MCF 10A (cell line): ENCODE data around the gene BLTP2. TPM values are rescaled to one million over a fixed set of nuclear protein-coding genes. Genes with fewer than 3 reads are reported as not detected.

Experiments used
- BruUV-seq: library from RNA; stranded (reverse); fragments of 400-500 nt; replicated peaks from 2 replicates; lab custom pipeline; 2021; lab: Mats Ljungman, UMichigan
- CTCF ChIA-PET: fragments of 300-600 bp; sonication (Branson Sonifier 250); formaldehyde crosslinking; extraction: SDS; loops from one replicate; lab custom pipeline; 2021; ENCODE audit warnings: antibody characterized with exemption, inconsistent platforms; lab: Yijun Ruan, JAX
- POLR2A ChIA-PET: fragments of 300-600, 350-650 bp; sonication (Branson Sonifier 250); formaldehyde crosslinking; extraction: SDS; loops from one replicate; lab custom pipeline; 2020; ENCODE audit warnings: antibody characterized with exemption, inconsistent platforms; lab: Yijun Ruan, JAX
- DNase-seq: peaks from one replicate; pipeline ENCODE4 v3.0.0-alpha.2; 2018; ENCODE audit not compliant: unreplicated experiment
- H3K27ac Mint-ChIP-seq: one replicate; pipeline ENCODE4 v1.8.0; 2022; ENCODE audit warnings: mild to moderate bottlenecking, low read depth, mixed read lengths; ENCODE audit not compliant: unreplicated experiment
- H3K27me3 Mint-ChIP-seq: one replicate; pipeline ENCODE4 v1.8.0; 2022; ENCODE audit warnings: mixed read lengths; ENCODE audit not compliant: insufficient read depth, unreplicated experiment
- H3K36me3 Mint-ChIP-seq: one replicate; pipeline ENCODE4 v1.8.0; 2022; ENCODE audit warnings: mild to moderate bottlenecking, moderate library complexity, mixed read lengths; ENCODE audit not compliant: insufficient read depth, unreplicated experiment
- H3K4me1 Mint-ChIP-seq: one replicate; pipeline ENCODE4 v1.8.0; 2022; ENCODE audit warnings: mixed read lengths; ENCODE audit not compliant: insufficient read depth, unreplicated experiment
- H3K4me3 Mint-ChIP-seq: one replicate; pipeline ENCODE4 v1.8.0; 2022; ENCODE audit warnings: mild to moderate bottlenecking, moderate library complexity, mixed read lengths; ENCODE audit not compliant: unreplicated experiment
- H3K9me3 Mint-ChIP-seq: one replicate; pipeline ENCODE4 v1.8.0; 2022; ENCODE audit warnings: mixed read lengths; ENCODE audit not compliant: unreplicated experiment
- intact Hi-C: fragments of 100-400 bp; cut with micrococcal nuclease; formaldehyde crosslinking; loops from 2 replicates; pipeline ENCODE4 v1.14.1; 2022
- total RNA-seq: library from RNA; stranded (reverse); gene quantifications from 2 replicates; pipeline ENCODE4 v1.2.3, GENCODE V29; 2022
- TF ChIP-seq, protein P1 (sequence below): fragments of 200-600 bp; IDR thresholded peaks from one replicate; pipeline ENCODE4 v1.8.0; 2022; ENCODE audit warnings: antibody characterized with exemption, mild to moderate bottlenecking; ENCODE audit not compliant: unreplicated experiment

BLTP2 gene
- total RNA-seq, 1 experiment from 2014 or later: 119 TPM

- TF ChIP-seq, protein P1, sequence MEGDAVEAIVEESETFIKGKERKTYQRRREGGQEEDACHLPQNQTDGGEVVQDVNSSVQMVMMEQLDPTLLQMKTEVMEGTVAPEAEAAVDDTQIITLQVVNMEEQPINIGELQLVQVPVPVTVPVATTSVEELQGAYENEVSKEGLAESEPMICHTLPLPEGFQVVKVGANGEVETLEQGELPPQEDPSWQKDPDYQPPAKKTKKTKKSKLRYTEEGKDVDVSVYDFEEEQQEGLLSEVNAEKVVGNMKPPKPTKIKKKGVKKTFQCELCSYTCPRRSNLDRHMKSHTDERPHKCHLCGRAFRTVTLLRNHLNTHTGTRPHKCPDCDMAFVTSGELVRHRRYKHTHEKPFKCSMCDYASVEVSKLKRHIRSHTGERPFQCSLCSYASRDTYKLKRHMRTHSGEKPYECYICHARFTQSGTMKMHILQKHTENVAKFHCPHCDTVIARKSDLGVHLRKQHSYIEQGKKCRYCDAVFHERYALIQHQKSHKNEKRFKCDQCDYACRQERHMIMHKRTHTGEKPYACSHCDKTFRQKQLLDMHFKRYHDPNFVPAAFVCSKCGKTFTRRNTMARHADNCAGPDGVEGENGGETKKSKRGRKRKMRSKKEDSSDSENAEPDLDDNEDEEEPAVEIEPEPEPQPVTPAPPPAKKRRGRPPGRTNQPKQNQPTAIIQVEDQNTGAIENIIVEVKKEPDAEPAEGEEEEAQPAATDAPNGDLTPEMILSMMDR: no peak
- Mint-ChIP-seq H3K27ac (no peak overlapping the region), H3K4me1 (no peaks in the 10 kb centered on the region), H3K36me3 (peaks cover 98% of the 10 kb centered on the region), H3K4me3 (no peak overlapping the region), H3K27me3 (no peaks in the 10 kb centered on the region), H3K9me3 (no peaks in the 10 kb centered on the region)
- POLR2A ChIA-PET: interaction anchor here (1.2 to 3.6 kb wide), 4 partner anchors 8 to 28 kb away, joined by 3 to 11 read pairs (median 4); partner anchors contain the start of genes SDF2 and SUPT6H
- no TSS peak for BruUV-seq
- CTCF ChIA-PET: interaction anchor here (0.6 to 1.8 kb wide), 2 partner anchors 8 to 431 kb away, joined by 3 to 6 read pairs; no protein-coding TSS in a partner anchor
- DNase-seq: no peak
- intact Hi-C loops: no loop called here
Observed at GRCh38 chr17:28682655-28683054, 37.7 kb upstream of the BLTP2 start.

DNA sequence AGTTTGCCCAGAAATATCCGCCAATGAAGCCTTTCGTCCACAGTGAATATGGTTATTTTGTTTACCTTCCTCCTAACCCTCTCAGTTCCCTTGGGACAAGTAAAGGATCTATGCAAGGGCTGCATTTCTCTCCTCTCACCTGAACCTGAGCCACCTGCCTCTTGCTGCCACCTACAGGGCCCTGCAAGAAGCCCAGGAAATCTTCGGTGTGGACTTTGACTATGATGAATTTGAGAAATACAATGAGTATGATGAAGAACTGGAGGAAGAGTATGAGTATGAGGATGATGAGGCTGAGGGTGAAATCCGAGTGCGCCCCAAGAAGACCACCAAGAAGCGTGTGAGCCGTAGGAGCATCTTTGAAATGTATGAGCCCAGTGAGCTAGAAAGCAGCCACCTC, 31.0 kb upstream of the BLTP2 start:
- no peak overlapping the region for H3K4me3 Mint-ChIP-seq
- H3K9me3 Mint-ChIP-seq: no peaks in the 10 kb centered on the region
- POLR2A ChIA-PET: interaction anchor here (1.2 to 3.9 kb wide), 2 partner anchors 8 to 14 kb away, joined by 4 to 28 read pairs; partner anchors contain the start of genes SDF2 and SUPT6H
- no peaks in the 10 kb centered on the region for H3K4me1 Mint-ChIP-seq
- intact Hi-C loops: loop anchor here (1.0 kb wide), 1 partner anchor 32 kb away; no protein-coding TSS in a partner anchor
- H3K27me3 Mint-ChIP-seq: no peaks in the 10 kb centered on the region
- no peak overlapping the region for H3K27ac Mint-ChIP-seq
- TF ChIP-seq, protein P1: no peak
- peaks cover 98% of the 10 kb centered on the region for H3K36me3 Mint-ChIP-seq
- CTCF ChIA-PET: interaction anchor here (0.6 to 2.9 kb wide), 11 partner anchors 11 to 441 kb away, joined by 3 to 13 read pairs (median 4); partner anchors contain the start of gene BLTP2
- DNase-seq: peak; percentile 43
- BruUV-seq: no TSS peak

- Mint-ChIP-seq H3K4me1 (no peaks in the 10 kb centered on the region), H3K27me3 (no peaks in the 10 kb centered on the region), H3K4me3 (no peak overlapping the region), H3K27ac (no peak overlapping the region), H3K36me3 (peaks cover 98% of the 10 kb centered on the region), H3K9me3 (no peaks in the 10 kb centered on the region)
- intact Hi-C loops: no loop called here
- TF ChIP-seq, protein P1: no peak
- CTCF ChIA-PET: interaction anchor here (0.6 to 2.9 kb wide), 14 partner anchors 8 to 904 kb away, joined by 3 to 13 read pairs (median 4); partner anchors contain the start of gene BLTP2
- no TSS peak for BruUV-seq
- POLR2A ChIA-PET: interaction anchor here (1.2 to 3.9 kb wide), 2 partner anchors 8 to 14 kb away, joined by 4 to 28 read pairs; partner anchors contain the start of genes SDF2 and SUPT6H
- no peak for DNase-seq
Observed at GRCh38 chr17:28675490-28675889, 30.5 kb upstream of the BLTP2 start.

DNA sequence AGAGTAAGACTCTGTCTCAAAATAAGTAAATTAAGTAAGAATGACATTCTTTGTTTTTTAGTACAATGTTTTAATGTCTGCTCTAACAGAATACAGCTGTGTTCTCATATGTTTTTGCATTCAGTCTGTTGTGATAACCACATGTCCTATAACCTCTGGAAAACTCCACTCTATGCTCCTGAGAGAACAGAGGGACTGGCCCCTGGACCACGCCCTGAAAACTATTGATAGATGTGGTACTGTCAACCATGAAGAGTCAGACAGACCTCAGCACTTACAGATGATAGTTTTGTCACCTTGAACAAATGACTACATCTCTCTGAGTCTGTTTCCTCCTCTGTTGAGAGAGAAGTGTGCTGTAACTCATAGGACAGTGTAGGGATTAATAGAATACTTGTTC, 25.0 kb upstream of the BLTP2 start:
- H3K36me3 Mint-ChIP-seq: peaks cover 88% of the 10 kb centered on the region
- no peak overlapping the region for H3K27ac Mint-ChIP-seq
- POLR2A ChIA-PET: interaction anchor here (1.0 kb wide), 1 partner anchor 9 kb away, joined by 3 read pairs; the partner anchor contains the start of gene SDF2
- DNase-seq: no peak
- H3K27me3 Mint-ChIP-seq: no peaks in the 10 kb centered on the region
- H3K4me1 Mint-ChIP-seq: peaks cover 22% of the 10 kb centered on the region
- H3K9me3 Mint-ChIP-seq: no peaks in the 10 kb centered on the region
- intact Hi-C loops: no loop called here
- H3K4me3 Mint-ChIP-seq: no peak overlapping the region
- CTCF ChIA-PET: interaction anchor here (0.6 to 1.4 kb wide), 3 partner anchors 25 to 86 kb away, joined by 3 to 4 read pairs (median 4); partner anchors contain the start of gene BLTP2
- TF ChIP-seq, protein P1: no peak
- no TSS peak for BruUV-seq
